Stimulated activated CD4-positive, alpha-beta T cell treated with anti-CD3 and anti-CD28 coated beads, Interleukin-1b, Interleukin-23, amount 100 ng/mL, for 4 hours (primary cell): ENCODE data around the gene OR8S1.
"Not testable (repeated sequence)": the region's sequence is repeated elsewhere in the genome, so short reads cannot be mapped to it uniquely, and the experiment has no call there.

Experiments used
- DNase-seq, 2 donors: peaks; one replicate each; pipeline ENCODE4 v3.0.0-alpha.2; 2020; ENCODE audit warnings: low read depth in 2 of 2

OR8S1 gene

DNA sequence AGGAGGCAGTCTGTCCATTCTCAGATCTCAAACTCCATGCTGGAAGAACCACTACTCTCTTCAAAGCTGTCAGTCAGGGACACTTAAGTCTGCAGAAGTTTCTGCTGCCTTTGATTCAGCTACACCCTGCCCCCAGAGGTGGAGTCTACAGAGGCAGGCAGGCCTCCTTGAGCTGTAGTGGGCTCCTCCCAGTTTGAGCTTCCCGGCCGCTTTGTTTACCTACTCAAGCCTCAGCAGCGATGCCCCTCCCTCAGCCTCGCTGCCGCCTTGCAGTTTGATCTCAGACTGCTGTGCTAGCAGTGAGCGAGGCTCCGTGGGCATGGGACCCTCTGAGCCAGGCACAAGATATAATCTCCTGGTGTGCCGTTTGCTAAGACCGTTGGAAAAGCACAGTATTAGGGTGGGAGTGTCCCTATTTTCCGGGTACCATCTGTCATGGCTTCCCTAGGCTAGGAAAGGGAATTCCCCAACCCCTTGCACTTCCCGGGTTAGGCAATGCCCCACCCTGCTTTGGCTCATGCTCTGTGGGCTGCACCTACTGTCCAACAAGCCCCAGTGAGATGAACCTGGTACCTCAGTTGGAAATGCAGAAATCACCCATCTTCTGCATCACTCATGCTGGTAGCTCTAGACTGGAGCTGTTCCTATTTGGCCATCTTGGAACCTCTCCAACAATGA, 28.4 kb downstream of the OR8S1 start:
- not testable (repeated sequence) for DNase-seq

DNA sequence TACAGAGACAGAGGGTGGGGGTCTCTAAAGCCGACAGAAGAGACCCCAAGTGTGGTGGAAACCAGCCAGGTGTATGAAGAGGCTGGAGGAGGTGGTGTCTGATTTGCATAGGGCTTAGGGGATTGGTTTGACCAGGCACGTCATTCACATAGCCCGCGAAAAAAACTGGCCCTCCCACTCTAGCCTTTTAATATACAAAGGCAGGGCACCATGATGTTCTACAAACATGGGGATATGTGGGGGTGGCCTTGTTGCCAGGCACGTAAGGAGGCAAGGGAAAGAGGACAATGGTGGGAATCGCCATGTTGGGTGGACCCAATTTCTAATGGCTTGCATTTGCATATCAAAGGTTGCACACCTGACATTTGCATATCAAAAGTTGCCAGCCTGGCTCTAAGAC, 31.2 kb downstream of the OR8S1 start:
- DNase-seq, result no peak

GRCh38 chr12:48557919-48558318, 32.5 kb downstream of the OR8S1 start:
- no peak for DNase-seq

DNA sequence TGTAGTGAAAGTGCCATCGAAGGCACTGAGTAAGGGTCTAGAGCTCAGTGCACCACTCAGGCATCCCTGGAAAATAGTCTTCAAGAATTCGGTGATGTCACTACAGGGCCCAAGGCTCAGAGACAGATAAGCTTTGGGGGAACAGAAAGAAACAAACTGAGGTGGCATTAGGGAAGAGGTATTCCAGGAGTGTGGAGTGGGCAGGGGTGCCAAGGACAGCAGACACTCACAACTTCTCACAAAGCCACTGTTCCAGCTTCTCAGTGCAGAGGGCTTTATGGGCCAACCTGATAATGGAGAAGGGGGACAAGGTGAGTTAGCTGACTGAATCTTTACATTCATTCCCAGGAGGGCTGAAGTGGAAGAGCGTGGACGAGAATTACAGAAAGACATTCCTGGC, 42.3 kb downstream of the OR8S1 start:
- DNase-seq, result no peak

GRCh38 chr12:48569946-48570345, 44.5 kb downstream of the OR8S1 start, which contains the start of gene LALBA:
Gene LALBA (minus strand): TSS chr12:48570046. CDS start chr12:48570020, 26 bp downstream.
- no peak for DNase-seq

GRCh38 chr12:48572326-48572725, 46.9 kb downstream of the OR8S1 start:
- DNase-seq, result no peak
